Left renal pelvis (tissue), 4 donors: Measurements from ENCODE around the gene SLMAP. TPM values are rescaled to one million over a fixed set of nuclear protein-coding genes. Genes with fewer than 3 reads are reported as not detected.
"Not testable (repeated sequence)": the region's sequence is repeated elsewhere in the genome, so short reads cannot be mapped to it uniquely, and the experiment has no call there.

ENCODE experiments used
- DNase-seq, 4 donors: peaks; one replicate each; pipeline ENCODE4 v3.0.0-alpha.2; 2013; ENCODE audit warnings: low read depth in 4 of 4, low spot score in 3 of 4
- polyA plus RNA-seq, 4 donors: library from polyadenylated mRNA; unstranded; fragments of 120-200 nt; gene quantifications; one replicate each; pipeline ENCODE4 v1.2.1, GENCODE V29; 2013; ENCODE audit not compliant: insufficient read length in 4 of 4

SLMAP gene
- polyA plus RNA-seq, 4 donors = 37.0 to 51.2 (median 48.7) TPM

GRCh38 chr3:57869110-57869509, 113.0 kb downstream of the SLMAP start:
- DNase-seq = not testable (repeated sequence)

- DNase-seq = no peak
Observed at GRCh38 chr3:57872606-57873005, 116.5 kb downstream of the SLMAP start.

- no peak for DNase-seq
Observed at GRCh38 chr3:57876632-57877031, 120.5 kb downstream of the SLMAP start.

GRCh38 chr3:57877116-57877515, 121.0 kb downstream of the SLMAP start:
- DNase-seq = no peak

- DNase-seq = not testable (repeated sequence)
Observed at GRCh38 chr3:57884436-57884835, 128.3 kb downstream of the SLMAP start.

GRCh38 chr3:57889807-57890206, 133.7 kb downstream of the SLMAP start:
- no peak for DNase-seq

- DNase-seq = no peak
Observed at GRCh38 chr3:57890874-57891273, 134.8 kb downstream of the SLMAP start.

- DNase-seq = no peak
Observed at GRCh38 chr3:57892423-57892822, 136.3 kb downstream of the SLMAP start.

GRCh38 chr3:57893156-57893555, 137.0 kb downstream of the SLMAP start:
- no peak for DNase-seq

GRCh38 chr3:57893668-57894067, 137.6 kb downstream of the SLMAP start:
- no peak for DNase-seq

GRCh38 chr3:57896031-57896430, 139.9 kb downstream of the SLMAP start:
- no peak for DNase-seq

GRCh38 chr3:57896691-57897090, 140.6 kb downstream of the SLMAP start:
- no peak for DNase-seq

- no peak for DNase-seq
Observed at GRCh38 chr3:57900786-57901185, 144.7 kb downstream of the SLMAP start.

GRCh38 chr3:57903124-57903890, 147.2 kb downstream of the SLMAP start:
- DNase-seq = no peak

GRCh38 chr3:57910990-57911389, 154.9 kb downstream of the SLMAP start:
- no peak for DNase-seq

- no peak for DNase-seq
Observed at GRCh38 chr3:57911593-57911992, 155.5 kb downstream of the SLMAP start.

- no peak for DNase-seq
Observed at GRCh38 chr3:57917601-57918000, 161.5 kb downstream of the SLMAP start.

- no peak for DNase-seq
Observed at GRCh38 chr3:57918123-57918837, 162.2 kb downstream of the SLMAP start.

GRCh38 chr3:57919987-57920386, 163.9 kb downstream of the SLMAP start:
- DNase-seq = no peak

- no peak for DNase-seq
Observed at GRCh38 chr3:57923101-57923500, 167.0 kb downstream of the SLMAP start.

GRCh38 chr3:57923752-57924151, 167.6 kb downstream of the SLMAP start:
- DNase-seq = no peak

- no peak for DNase-seq
Observed at GRCh38 chr3:57927166-57927565, 171.1 kb downstream of the SLMAP start.
